Epidermal melanocyte (primary cell): ENCODE results near the gene CHRM5.

Experiments
- DNase-seq: peaks from one replicate; pipeline ENCODE4 v3.0.0; 2011; ENCODE audit warnings: low spot score; ENCODE audit not compliant: insufficient read length

The CHRM5 gene

GRCh38 chr15:34085746-34086145 lies 117.4 kb downstream of the CHRM5 start:
- DNase-seq: no peak

- DNase-seq: no peak
Measured at GRCh38 chr15:34099914-34100313, 131.6 kb downstream of the CHRM5 start.

GRCh38 chr15:34101366-34102174 lies 133.3 kb downstream of the CHRM5 start, which contains the start of the genes EMC7 and PGBD4:
EMC7 (minus strand) TSS chr15:34101862; CDS start chr15:34101839, 23 bp downstream.
PGBD4 (plus strand) TSS chr15:34102083; CDS start chr15:34102532, 449 bp downstream.
- peak; percentile 87 for DNase-seq

- no peak for DNase-seq
Measured at GRCh38 chr15:34102175-34102925, 134.1 kb downstream of the CHRM5 start.

- DNase-seq: no peak
Measured at GRCh38 chr15:34106423-34106822, 138.1 kb downstream of the CHRM5 start.

GRCh38 chr15:34107315-34107714 lies 139.0 kb downstream of the CHRM5 start:
- no peak for DNase-seq

- no peak for DNase-seq
Measured at GRCh38 chr15:34109797-34110663, 141.7 kb downstream of the CHRM5 start.

GRCh38 chr15:34111488-34111887 lies 143.2 kb downstream of the CHRM5 start:
- no peak for DNase-seq

- no peak for DNase-seq
Measured at GRCh38 chr15:34114215-34114614, 145.9 kb downstream of the CHRM5 start.

GRCh38 chr15:34114739-34115138 lies 146.4 kb downstream of the CHRM5 start:
- DNase-seq: no peak

GRCh38 chr15:34116620-34117019 lies 148.3 kb downstream of the CHRM5 start:
- DNase-seq: no peak
